OCI-LY1 (cell line): ENCODE measurements around the gene KANK4.

Source experiments
- H2AFZ ChIP-seq: fragments of 200-600 bp; sonication (generic), shearing (Covaris generic); 2 replicates; pipeline ENCODE4 v1.6.0; 2014; ENCODE audit warnings: antibody characterized with exemption, mild to moderate bottlenecking, low read length
- H3F3A ChIP-seq: fragments of 200-600 bp; sonication (generic), shearing (Covaris generic); 2 replicates; pipeline ENCODE4 v1.6.0; 2014; ENCODE audit warnings: mild to moderate bottlenecking, antibody characterized with exemption, low read length, moderate library complexity; ENCODE audit not compliant: insufficient read depth
- H3K27ac ChIP-seq: fragments of 200-600 bp; sonication (generic); 2 replicates; pipeline ENCODE4 v1.5.1; 2014; ENCODE audit warnings: low read length, mixed run types, mild to moderate bottlenecking, low read depth; ENCODE audit not compliant: poor library complexity, severe bottlenecking
- H3K27me3 ChIP-seq: fragments of 200-600 bp; sonication (generic); 2 replicates; pipeline ENCODE4 v1.6.0; 2014; ENCODE audit warnings: antibody characterized with exemption, mild to moderate bottlenecking, low read length, moderate library complexity; ENCODE audit not compliant: insufficient read depth
- H3K36me3 ChIP-seq: fragments of 200-600 bp; sonication (generic); 2 replicates; pipeline ENCODE4 v1.6.1; 2014; ENCODE audit warnings: mild to moderate bottlenecking, antibody characterized with exemption, low read length, moderate library complexity, mixed read lengths; ENCODE audit not compliant: insufficient read depth
- H3K4me1 ChIP-seq: fragments of 200-600 bp; sonication (generic); 2 replicates; pipeline ENCODE4 v1.5.1; 2014; ENCODE audit warnings: mild to moderate bottlenecking, low read length, moderate library complexity; ENCODE audit not compliant: insufficient read depth, severe bottlenecking
- H3K4me2 ChIP-seq: fragments of 200-600 bp; sonication (generic), shearing (Covaris generic); 2 replicates; pipeline ENCODE4 v1.6.1; 2014; ENCODE audit warnings: low read length
- H3K4me3 ChIP-seq: fragments of 200-600 bp; sonication (generic); 2 replicates; pipeline ENCODE4 v1.5.1; 2014; ENCODE audit warnings: low read length, low read depth, mild to moderate bottlenecking, mixed read lengths; ENCODE audit not compliant: poor library complexity, severe bottlenecking
- H3K79me2 ChIP-seq: fragments of 200-600 bp; shearing (Covaris generic); 2 replicates; pipeline ENCODE4 v1.6.1; 2016; ENCODE audit warnings: mixed run types, low read length, mixed read lengths; ENCODE audit not compliant: insufficient read depth
- H3K9ac ChIP-seq: fragments of 200-600 bp; sonication (generic), shearing (Covaris generic); 2 replicates; pipeline ENCODE4 v1.6.1; 2014; ENCODE audit warnings: mild to moderate bottlenecking, low read length, mixed read lengths
- H3K9me2 ChIP-seq: fragments of 200-600 bp; sonication (generic), shearing (Covaris generic); 2 replicates; pipeline ENCODE4 v1.6.1; 2014; ENCODE audit warnings: low read depth, mild to moderate bottlenecking, low read length, mixed read lengths
- H3K9me3 ChIP-seq: fragments of 200-600 bp; shearing (Covaris generic); 2 replicates; pipeline ENCODE4 v1.6.1; 2014; ENCODE audit warnings: low read length, mixed read lengths
- H4K20me1 ChIP-seq: fragments of 200-600 bp; sonication (generic), shearing (Covaris generic); 2 replicates; pipeline ENCODE4 v1.6.0; 2016; ENCODE audit warnings: mild to moderate bottlenecking, low read length; ENCODE audit not compliant: insufficient read depth
- EZH2 ChIP-seq: fragments of 200-600 bp; sonication (generic), shearing (Covaris generic); IDR thresholded peaks from 2 replicates; pipeline ENCODE4 v1.8.0; 2017; ENCODE audit warnings: borderline replicate concordance, mixed run types, mild to moderate bottlenecking, antibody characterized with exemption, low read length, moderate library complexity, mixed read lengths
- TF ChIP-seq, protein P1 (sequence below): fragments of 200-600 bp; sonication (generic), shearing (Covaris generic); IDR thresholded peaks from 2 replicates; pipeline ENCODE4 v1.5.1; 2017; ENCODE audit warnings: mild to moderate bottlenecking, antibody characterized with exemption, low read length, moderate library complexity, mixed read lengths

KANK4 gene

GRCh38 chr1:62334434-62334985 lies 15.3 kb upstream of the KANK4 start:
- TF ChIP-seq, protein P1, sequence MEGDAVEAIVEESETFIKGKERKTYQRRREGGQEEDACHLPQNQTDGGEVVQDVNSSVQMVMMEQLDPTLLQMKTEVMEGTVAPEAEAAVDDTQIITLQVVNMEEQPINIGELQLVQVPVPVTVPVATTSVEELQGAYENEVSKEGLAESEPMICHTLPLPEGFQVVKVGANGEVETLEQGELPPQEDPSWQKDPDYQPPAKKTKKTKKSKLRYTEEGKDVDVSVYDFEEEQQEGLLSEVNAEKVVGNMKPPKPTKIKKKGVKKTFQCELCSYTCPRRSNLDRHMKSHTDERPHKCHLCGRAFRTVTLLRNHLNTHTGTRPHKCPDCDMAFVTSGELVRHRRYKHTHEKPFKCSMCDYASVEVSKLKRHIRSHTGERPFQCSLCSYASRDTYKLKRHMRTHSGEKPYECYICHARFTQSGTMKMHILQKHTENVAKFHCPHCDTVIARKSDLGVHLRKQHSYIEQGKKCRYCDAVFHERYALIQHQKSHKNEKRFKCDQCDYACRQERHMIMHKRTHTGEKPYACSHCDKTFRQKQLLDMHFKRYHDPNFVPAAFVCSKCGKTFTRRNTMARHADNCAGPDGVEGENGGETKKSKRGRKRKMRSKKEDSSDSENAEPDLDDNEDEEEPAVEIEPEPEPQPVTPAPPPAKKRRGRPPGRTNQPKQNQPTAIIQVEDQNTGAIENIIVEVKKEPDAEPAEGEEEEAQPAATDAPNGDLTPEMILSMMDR, result no peak
- TF ChIP-seq EZH2, result no peak
- H3F3A ChIP-seq, result no peaks in the 10 kb centered on the region

DNA sequence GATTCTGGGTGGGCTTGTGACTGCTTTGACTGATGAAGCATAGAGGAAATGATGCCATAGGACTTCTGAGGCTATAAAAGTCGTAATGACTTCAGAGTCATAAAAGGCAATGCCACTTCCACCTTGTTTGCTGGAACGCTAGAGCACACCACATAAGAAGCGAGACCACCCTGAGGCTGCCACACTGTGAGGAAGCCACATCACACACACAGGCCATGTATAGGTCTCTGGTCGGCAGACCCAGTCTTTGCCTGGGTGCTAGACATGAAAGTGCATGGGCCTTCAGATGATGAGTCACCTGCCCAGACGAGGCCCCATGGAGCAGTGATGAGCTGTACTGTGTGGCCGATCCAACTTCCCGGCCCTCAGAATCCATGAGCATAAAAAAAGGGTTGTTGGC lies 14.2 kb upstream of the KANK4 start:
- Histone ChIP-seq H3K36me3 (no peaks in the 10 kb centered on the region), H3K9me3 (no peaks in the 10 kb centered on the region), H3K4me1 (no peaks in the 10 kb centered on the region), H3K4me2 (no peak overlapping the region), H3K27me3 (no peaks in the 10 kb centered on the region), H3K4me3 (no peak overlapping the region), H3K9ac (no peak overlapping the region), H3F3A (no peaks in the 10 kb centered on the region), H3K27ac (no peak overlapping the region), H3K9me2 (no peaks in the 10 kb centered on the region), H3K79me2 (no peaks in the 10 kb centered on the region), H4K20me1 (no peaks in the 10 kb centered on the region), H2AFZ (no peak overlapping the region)
- TF ChIP-seq, protein P1, result no peak
- no peak for TF ChIP-seq EZH2

More at GRCh38 chr1:62334434-62334985, 15.3 kb upstream of the KANK4 start:
- Histone ChIP-seq H3K79me2 (no peaks in the 10 kb centered on the region), H4K20me1 (no peaks in the 10 kb centered on the region), H3K27ac (no peak overlapping the region), H3K36me3 (no peaks in the 10 kb centered on the region), H3K27me3 (no peaks in the 10 kb centered on the region), H3K4me3 (no peak overlapping the region), H3K9me3 (no peaks in the 10 kb centered on the region), H3K9me2 (no peaks in the 10 kb centered on the region), H3K4me1 (no peaks in the 10 kb centered on the region), H3K4me2 (no peak overlapping the region), H2AFZ (no peak overlapping the region), H3K9ac (no peak overlapping the region)

GRCh38 chr1:62327360-62328055 lies 8.3 kb upstream of the KANK4 start:
- no peaks in the 10 kb centered on the region for H3K4me1 ChIP-seq
- no peaks in the 10 kb centered on the region for H3K9me2 ChIP-seq
- H4K20me1 ChIP-seq, result no peaks in the 10 kb centered on the region
- no peak overlapping the region for H3K4me3 ChIP-seq
- no peak overlapping the region for H2AFZ ChIP-seq
- H3F3A ChIP-seq, result no peaks in the 10 kb centered on the region
- H3K27me3 ChIP-seq, result no peaks in the 10 kb centered on the region; the same call in 1 of the 2 replicates
- H3K9me3 ChIP-seq, result no peaks in the 10 kb centered on the region
- no peak overlapping the region for H3K27ac ChIP-seq
- H3K4me2 ChIP-seq, result no peak overlapping the region
- TF ChIP-seq EZH2, result no peak
- TF ChIP-seq, protein P1, result no peak
- H3K36me3 ChIP-seq, result no peaks in the 10 kb centered on the region
- no peaks in the 10 kb centered on the region for H3K79me2 ChIP-seq
- no peak overlapping the region for H3K9ac ChIP-seq
